ENCODE measurements around the gene RELN. TPM values are rescaled to one million over a fixed set of nuclear protein-coding genes. Genes with fewer than 3 reads are reported as not detected.
"Not testable (repeated sequence)": the region's sequence is repeated elsewhere in the genome, so short reads cannot be mapped to it uniquely, and the experiment has no call there.

RELN gene
- total and polyA plus RNA-seq, 11 donors, result 0.16 to 3.5 (median 1.3) TPM

GRCh38 chr7:103902917-103903316 is 86.5 kb downstream of the RELN start:
- TF ChIP-seq CTCF (IDR thresholded peaks at IDR 0.05), result no peak
- no peak for TF ChIP-seq POLR2A (IDR thresholded peaks at IDR 0.05)
- no peak for ATAC-seq
- peaks cover 0 to 2% (median 0%) of the 10 kb centered on the region in 9 donors for H3K27me3 ChIP-seq
- no peaks in the 10 kb centered on the region for H3K36me3 ChIP-seq
- H3K4me3 ChIP-seq, result no peak overlapping the region
- no peak for DNase-seq
- intact Hi-C loops (cut with DNase I), result no loop called here
- H3K9me3 ChIP-seq, result no peaks in the 10 kb centered on the region
- H3K4me1 ChIP-seq, result no peaks in the 10 kb centered on the region
- WGBS, 4 donors, result 27 to 41% (median 31%) methylated on average over 3 of the region's 3 CpGs
- no peak overlapping the region for H3K27ac ChIP-seq

GRCh38 chr7:103896826-103897225 is 92.6 kb downstream of the RELN start:
- H3K9me3 ChIP-seq; ATAC-seq; DNase-seq; H3K4me3 ChIP-seq; H3K4me1 ChIP-seq; intact Hi-C loops (cut with DNase I); H3K27me3 ChIP-seq; H3K36me3 ChIP-seq; H3K27ac ChIP-seq: not testable (repeated sequence)
- WGBS, 4 donors, result 76 to 82% (median 77%) methylated on average over 4 of the region's 4 CpGs

GRCh38 chr7:103894656-103895596 is 94.5 kb downstream of the RELN start:
- Histone ChIP-seq H3K9me3 (no peaks in the 10 kb centered on the region), H3K4me3 (no peak overlapping the region), H3K36me3 (no peaks in the 10 kb centered on the region), H3K4me1 (no peaks in the 10 kb centered on the region), H3K27me3 (no peaks in the 10 kb centered on the region), H3K27ac (no peak overlapping the region)
- no peak for DNase-seq
- intact Hi-C loops (cut with DNase I), result no loop called here
- WGBS, 4 donors, result 63 to 72% (median 68%) methylated on average over 10 of the region's 10 CpGs
- no peak for ATAC-seq
- TF ChIP-seq CTCF (IDR thresholded peaks at IDR 0.05) (no peak), POLR2A (IDR thresholded peaks at IDR 0.05) (no peak)

GRCh38 chr7:103893350-103893749 is 96.1 kb downstream of the RELN start:
- 82 to 92% (median 85%) methylated on average over 2 of the region's 2 CpGs for WGBS, 4 donors
- ATAC-seq, result no peak
- intact Hi-C loops (cut with DNase I), result no loop called here

More at GRCh38 chr7:103893350-103893749, 96.1 kb downstream of the RELN start:
- TF ChIP-seq CTCF (IDR thresholded peaks at IDR 0.05), result no peak
- TF ChIP-seq POLR2A (IDR thresholded peaks at IDR 0.05), result no peak
- Histone ChIP-seq H3K36me3 (no peaks in the 10 kb centered on the region), H3K4me3 (no peak overlapping the region), H3K4me1 (no peaks in the 10 kb centered on the region), H3K27me3 (no peaks in the 10 kb centered on the region), H3K27ac (no peak overlapping the region), H3K9me3 (no peaks in the 10 kb centered on the region)
- no peak for DNase-seq

All from heart left ventricle (tissue), 16 donors.